ENCODE measurements around the gene GUCA2A. TPM values are rescaled to one million over a fixed set of nuclear protein-coding genes. Genes with fewer than 3 reads are reported as not detected.

Gene GUCA2A
- total RNA-seq, 1 experiment from 2014 or later, result not detected

- H3K4me3 ChIP-seq (ENCODE audit: low read depth in 2 of 2, low read length in 2 of 2), result no peak within 1 kb of the TSS
- DNase-seq (ENCODE audit: low read depth, low spot score), result no peak
- H3K27ac ChIP-seq (ENCODE audit: low read length), result no peak within 1 kb of the TSS
- no peaks in the 10 kb centered on the region for H3K9me3 ChIP-seq (ENCODE audit: control insufficient read depth, insufficient read depth, low read depth, low read length)
- H3K36me3 ChIP-seq (ENCODE audit: control insufficient read depth, insufficient read depth, low read length), result no peaks in the 10 kb centered on the region
- no peaks in the 10 kb centered on the region for H3K27me3 ChIP-seq (ENCODE audit: control insufficient read depth, insufficient read depth, low read length)
- no peaks in the 10 kb centered on the region for H3K4me1 ChIP-seq (ENCODE audit: control insufficient read depth, insufficient read depth, low read length)
- ChIA-PET CTCF (no interaction called here), POLR2A (no interaction called here)
- intact Hi-C loops (cut with micrococcal nuclease; ENCODE audit: unreplicated experiment), result no loop called here
- BruUV-seq (replicated peaks), result no TSS peak
- no peak for ATAC-seq
- TF ChIP-seq SIN3A (IDR thresholded peaks at IDR 0.05; ENCODE audit: borderline replicate concordance, insufficient read depth, low read depth, low read length), result no peak
- TF ChIP-seq, protein P1, sequence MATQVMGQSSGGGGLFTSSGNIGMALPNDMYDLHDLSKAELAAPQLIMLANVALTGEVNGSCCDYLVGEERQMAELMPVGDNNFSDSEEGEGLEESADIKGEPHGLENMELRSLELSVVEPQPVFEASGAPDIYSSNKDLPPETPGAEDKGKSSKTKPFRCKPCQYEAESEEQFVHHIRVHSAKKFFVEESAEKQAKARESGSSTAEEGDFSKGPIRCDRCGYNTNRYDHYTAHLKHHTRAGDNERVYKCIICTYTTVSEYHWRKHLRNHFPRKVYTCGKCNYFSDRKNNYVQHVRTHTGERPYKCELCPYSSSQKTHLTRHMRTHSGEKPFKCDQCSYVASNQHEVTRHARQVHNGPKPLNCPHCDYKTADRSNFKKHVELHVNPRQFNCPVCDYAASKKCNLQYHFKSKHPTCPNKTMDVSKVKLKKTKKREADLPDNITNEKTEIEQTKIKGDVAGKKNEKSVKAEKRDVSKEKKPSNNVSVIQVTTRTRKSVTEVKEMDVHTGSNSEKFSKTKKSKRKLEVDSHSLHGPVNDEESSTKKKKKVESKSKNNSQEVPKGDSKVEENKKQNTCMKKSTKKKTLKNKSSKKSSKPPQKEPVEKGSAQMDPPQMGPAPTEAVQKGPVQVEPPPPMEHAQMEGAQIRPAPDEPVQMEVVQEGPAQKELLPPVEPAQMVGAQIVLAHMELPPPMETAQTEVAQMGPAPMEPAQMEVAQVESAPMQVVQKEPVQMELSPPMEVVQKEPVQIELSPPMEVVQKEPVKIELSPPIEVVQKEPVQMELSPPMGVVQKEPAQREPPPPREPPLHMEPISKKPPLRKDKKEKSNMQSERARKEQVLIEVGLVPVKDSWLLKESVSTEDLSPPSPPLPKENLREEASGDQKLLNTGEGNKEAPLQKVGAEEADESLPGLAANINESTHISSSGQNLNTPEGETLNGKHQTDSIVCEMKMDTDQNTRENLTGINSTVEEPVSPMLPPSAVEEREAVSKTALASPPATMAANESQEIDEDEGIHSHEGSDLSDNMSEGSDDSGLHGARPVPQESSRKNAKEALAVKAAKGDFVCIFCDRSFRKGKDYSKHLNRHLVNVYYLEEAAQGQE (IDR thresholded peaks at IDR 0.05; ENCODE audit: insufficient read depth in 1 of 2, low read depth in 2 of 2, low read length in 1 of 2), result no peak
- TF ChIP-seq TCF7L2 (IDR thresholded peaks at IDR 0.05; ENCODE audit: low read depth, low read length), result no peak
- no peak for TF ChIP-seq POLR2AphosphoS5 (IDR thresholded peaks at IDR 0.05; ENCODE audit: low read depth, low read length)
- TF ChIP-seq, protein P2, sequence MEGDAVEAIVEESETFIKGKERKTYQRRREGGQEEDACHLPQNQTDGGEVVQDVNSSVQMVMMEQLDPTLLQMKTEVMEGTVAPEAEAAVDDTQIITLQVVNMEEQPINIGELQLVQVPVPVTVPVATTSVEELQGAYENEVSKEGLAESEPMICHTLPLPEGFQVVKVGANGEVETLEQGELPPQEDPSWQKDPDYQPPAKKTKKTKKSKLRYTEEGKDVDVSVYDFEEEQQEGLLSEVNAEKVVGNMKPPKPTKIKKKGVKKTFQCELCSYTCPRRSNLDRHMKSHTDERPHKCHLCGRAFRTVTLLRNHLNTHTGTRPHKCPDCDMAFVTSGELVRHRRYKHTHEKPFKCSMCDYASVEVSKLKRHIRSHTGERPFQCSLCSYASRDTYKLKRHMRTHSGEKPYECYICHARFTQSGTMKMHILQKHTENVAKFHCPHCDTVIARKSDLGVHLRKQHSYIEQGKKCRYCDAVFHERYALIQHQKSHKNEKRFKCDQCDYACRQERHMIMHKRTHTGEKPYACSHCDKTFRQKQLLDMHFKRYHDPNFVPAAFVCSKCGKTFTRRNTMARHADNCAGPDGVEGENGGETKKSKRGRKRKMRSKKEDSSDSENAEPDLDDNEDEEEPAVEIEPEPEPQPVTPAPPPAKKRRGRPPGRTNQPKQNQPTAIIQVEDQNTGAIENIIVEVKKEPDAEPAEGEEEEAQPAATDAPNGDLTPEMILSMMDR (IDR thresholded peaks at IDR 0.05), result no peak
- in situ Hi-C loops (cut with HindIII; ENCODE audit: low pct_unique_long_range_greater_than_20kb, low sequenced_read_pairs), result no loop called here
These were observed 11.5 kb downstream of the GUCA2A start, which contains the start of gene GUCA2B for GRCh38 chr1:42152907-42153600. GUCA2B (plus strand) TSS chr1:42153410; CDS start chr1:42153451, 41 bp downstream.

GRCh38 chr1:42152119-42152518 lies 12.4 kb downstream of the GUCA2A start:
- DNase-seq (ENCODE audit: low read depth, low spot score) (no peak), ATAC-seq (no peak)
- TF ChIP-seq TCF7L2 (IDR thresholded peaks at IDR 0.05; ENCODE audit: low read depth, low read length), result no peak
- TF ChIP-seq POLR2AphosphoS5 (IDR thresholded peaks at IDR 0.05; ENCODE audit: low read depth, low read length), result no peak
- TF ChIP-seq SIN3A (IDR thresholded peaks at IDR 0.05; ENCODE audit: borderline replicate concordance, insufficient read depth, low read depth, low read length), result no peak
- TF ChIP-seq, protein P2 (IDR thresholded peaks at IDR 0.05), result no peak
- TF ChIP-seq, protein P1 (IDR thresholded peaks at IDR 0.05; ENCODE audit: insufficient read depth in 1 of 2, low read depth in 2 of 2, low read length in 1 of 2), result no peak
- Histone ChIP-seq H3K27ac (ENCODE audit: low read length) (no peak overlapping the region), H3K4me3 (ENCODE audit: low read depth in 2 of 2, low read length in 2 of 2) (no peak overlapping the region), H3K36me3 (ENCODE audit: control insufficient read depth, insufficient read depth, low read length) (no peaks in the 10 kb centered on the region), H3K4me1 (ENCODE audit: control insufficient read depth, insufficient read depth, low read length) (no peaks in the 10 kb centered on the region), H3K9me3 (ENCODE audit: control insufficient read depth, insufficient read depth, low read depth, low read length) (no peaks in the 10 kb centered on the region), H3K27me3 (ENCODE audit: control insufficient read depth, insufficient read depth, low read length) (no peaks in the 10 kb centered on the region)
- in situ Hi-C loops (cut with HindIII; ENCODE audit: low pct_unique_long_range_greater_than_20kb, low sequenced_read_pairs) (no loop called here), intact Hi-C loops (cut with micrococcal nuclease; ENCODE audit: unreplicated experiment) (no loop called here)
- ChIA-PET CTCF (interaction anchor here (0.7 kb wide), 2 partner anchors 185 to 882 kb away, joined by 3 to 4 read pairs; no protein-coding TSS in a partner anchor), POLR2A (no interaction called here)
- BruUV-seq (replicated peaks), result no TSS peak

Measured in Panc1 (cell line).